NCI-H1092 (cell line): ENCODE data around the gene KLHL17.
"Not testable (repeated sequence)": the region's sequence is repeated elsewhere in the genome, so short reads cannot be mapped to it uniquely, and the experiment has no call there.

Source experiments
- DNase-seq: peaks from one replicate; lab custom pipeline; 2025; lab: John Stamatoyannopoulos, UW

Gene KLHL17

DNA sequence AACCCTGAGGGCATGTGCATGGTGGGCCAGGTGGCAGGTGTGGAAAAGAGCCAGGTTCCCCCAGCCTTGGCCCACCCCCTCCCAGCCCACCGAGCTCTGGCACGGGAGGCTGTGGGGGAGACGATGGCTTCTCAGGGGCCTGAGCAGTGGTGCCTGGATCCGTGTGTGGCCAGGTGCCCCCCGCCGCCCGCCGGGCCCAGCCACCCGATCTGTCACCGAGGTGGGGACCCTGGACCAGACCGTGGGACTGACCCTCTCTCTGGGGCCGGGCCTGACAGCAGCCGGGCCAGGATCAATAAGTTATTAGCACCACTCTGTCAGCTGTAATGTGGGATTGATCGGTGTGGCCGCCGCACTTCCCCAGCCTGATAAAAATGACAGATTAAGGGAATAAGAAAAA is 22.9 kb upstream of the KLHL17 start:
- DNase-seq = no peak

DNA sequence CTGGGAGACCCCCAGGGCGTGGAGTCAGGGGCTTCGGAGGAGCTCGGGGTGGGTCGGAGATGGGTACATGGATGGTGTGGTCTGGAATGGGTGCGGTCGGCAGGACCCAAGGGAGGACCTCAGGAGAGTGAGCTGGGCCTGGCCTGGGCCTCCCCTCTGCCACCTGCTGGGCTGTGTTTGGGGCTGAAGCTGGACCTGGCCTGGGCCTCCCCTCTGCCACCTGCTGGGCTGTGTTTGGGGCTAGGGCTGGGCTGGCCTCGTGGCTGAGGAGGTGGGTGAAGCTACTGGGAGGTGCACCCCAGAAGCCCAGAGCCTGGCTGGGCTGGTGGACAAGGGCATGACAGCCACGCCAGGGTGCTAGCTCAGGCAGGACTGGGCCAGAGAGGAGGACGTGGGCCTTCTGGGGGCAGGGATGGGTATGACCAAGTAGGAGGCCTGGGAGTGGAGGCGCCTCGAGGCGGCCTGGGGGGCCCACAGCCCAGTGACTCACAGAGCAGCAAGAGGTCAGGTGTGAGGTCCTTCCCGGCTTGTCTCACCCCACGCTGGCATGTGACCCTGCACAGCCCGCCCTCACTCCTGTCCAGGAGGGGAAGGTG is 22.2 kb upstream of the KLHL17 start:
- no peak for DNase-seq

DNA sequence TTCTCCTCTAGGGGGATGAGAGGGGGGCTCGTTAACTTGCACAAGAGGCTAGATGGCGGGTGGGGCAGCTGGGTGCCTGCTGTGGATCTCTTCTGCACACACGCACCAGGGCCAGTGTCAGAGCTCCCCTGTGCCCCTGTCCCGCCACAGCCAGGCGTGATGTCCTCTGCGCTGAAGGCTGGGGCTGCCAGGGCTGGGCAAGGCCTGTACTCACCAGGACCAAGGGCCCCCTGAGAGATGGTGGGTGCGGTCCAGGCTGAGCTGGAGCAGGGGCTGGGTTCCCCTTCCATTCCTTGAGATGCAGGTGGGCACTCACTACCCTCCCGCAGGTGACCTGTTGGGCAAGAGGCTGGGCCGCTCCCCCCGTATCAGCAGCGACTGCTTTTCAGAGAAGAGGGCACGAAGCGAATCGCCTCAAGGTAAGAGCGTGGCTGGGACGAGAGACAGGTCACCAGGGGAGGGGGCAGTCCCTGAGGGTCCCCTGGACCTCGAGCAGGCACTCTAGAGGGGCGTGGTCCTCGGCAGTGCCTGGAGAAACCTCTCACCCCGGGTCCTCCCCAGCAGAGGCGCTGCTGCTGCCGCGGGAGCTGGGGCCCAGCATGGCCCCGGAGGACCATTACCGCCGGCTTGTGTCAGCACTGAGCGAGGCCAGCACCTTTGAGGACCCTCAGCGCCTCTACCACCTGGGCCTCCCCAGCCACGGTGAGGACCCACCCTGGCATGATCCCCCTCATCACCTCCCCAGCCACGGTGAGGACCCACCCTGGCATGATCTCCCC is 21.5 kb upstream of the KLHL17 start:
- no peak for DNase-seq

GRCh38 chr1:939511-940106 is 20.8 kb upstream of the KLHL17 start:
- DNase-seq = no peak

- peak; percentile 30 for DNase-seq
These were observed 20.0 kb upstream of the KLHL17 start for GRCh38 chr1:940107-941014.

DNA sequence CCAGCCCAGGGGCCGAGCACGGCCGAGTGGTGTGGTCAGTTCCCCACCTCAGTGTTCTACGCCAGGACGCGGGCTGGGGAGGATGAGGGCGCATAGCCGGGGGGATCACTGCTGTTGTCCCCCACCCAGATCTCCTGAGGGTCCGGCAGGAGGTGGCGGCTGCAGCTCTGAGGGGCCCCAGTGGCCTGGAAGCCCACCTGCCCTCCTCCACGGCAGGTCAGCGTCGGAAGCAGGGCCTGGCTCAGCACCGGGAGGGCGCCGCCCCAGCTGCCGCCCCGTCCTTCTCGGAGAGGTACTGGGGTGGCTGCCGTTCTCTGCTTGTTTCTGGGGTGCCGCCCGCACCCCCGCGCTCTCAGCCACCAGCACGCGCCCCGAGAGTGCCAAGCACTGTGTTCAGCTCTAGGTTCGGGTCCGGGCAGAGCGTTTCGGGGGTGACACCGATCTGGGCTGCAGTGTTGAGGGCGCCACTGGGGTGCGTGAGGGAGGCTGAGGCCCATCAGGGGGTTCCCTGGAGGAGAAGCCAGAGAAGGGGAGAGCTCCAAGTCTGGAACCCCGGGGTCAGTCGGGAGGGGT is 19.3 kb upstream of the KLHL17 start:
- no peak for DNase-seq

DNA sequence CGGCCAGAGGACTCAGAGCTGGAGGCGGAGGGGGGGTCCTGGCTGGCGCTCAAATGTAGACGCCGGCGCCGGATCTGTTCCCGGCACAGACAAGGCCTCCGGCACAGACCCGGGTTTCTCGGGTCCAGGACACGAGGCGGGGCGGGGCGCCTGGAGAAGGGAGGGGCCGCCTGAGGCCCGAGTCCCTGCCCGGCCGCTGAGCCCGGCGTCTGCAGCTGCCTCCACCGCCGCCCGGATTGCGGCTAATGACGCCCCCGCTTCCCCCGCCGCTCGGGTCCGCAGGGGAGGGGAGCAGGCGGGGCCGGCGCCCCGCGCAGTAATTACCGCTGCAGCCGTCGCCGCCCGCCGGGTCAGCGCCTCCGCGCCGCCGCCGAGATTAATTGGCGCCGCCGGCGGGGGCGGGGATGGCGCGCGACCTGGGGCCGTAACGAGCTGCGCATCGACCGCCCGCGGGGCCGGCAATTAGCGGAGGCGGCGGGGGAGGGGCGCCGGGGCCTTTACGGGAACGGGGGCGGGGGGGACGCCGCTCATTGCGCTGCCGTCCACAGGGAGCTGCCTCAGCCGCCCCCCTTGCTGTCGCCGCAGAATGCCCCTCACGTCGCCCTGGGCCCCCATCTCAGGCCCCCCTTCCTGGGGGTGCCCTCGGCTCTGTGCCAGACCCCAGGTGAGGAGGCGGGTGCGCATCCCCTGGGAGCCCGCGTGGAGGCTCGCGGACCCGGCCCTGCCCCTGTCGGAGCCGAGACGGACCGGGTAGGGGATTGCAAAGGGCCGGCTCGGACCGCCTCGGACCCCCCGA is 18.6 kb upstream of the KLHL17 start:
- peak; percentile 62 for DNase-seq

DNA sequence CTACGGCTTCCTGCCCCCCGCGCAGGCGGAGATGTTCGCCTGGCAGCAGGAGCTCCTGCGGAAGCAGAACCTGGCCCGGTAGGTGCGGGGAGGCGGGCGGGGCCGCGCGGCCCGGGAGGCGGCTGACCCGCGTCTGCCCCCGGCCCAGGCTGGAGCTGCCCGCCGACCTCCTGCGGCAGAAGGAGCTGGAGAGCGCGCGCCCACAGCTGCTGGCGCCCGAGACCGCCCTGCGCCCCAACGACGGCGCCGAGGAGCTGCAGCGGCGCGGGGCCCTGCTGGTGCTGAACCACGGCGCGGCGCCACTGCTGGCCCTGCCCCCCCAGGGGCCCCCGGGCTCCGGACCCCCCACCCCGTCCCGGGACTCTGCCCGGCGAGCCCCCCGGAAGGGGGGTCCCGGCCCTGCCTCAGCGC is 18.0 kb upstream of the KLHL17 start:
- no peak for DNase-seq

- no peak for DNase-seq
These were observed 17.4 kb upstream of the KLHL17 start for GRCh38 chr1:942864-943533.

DNA sequence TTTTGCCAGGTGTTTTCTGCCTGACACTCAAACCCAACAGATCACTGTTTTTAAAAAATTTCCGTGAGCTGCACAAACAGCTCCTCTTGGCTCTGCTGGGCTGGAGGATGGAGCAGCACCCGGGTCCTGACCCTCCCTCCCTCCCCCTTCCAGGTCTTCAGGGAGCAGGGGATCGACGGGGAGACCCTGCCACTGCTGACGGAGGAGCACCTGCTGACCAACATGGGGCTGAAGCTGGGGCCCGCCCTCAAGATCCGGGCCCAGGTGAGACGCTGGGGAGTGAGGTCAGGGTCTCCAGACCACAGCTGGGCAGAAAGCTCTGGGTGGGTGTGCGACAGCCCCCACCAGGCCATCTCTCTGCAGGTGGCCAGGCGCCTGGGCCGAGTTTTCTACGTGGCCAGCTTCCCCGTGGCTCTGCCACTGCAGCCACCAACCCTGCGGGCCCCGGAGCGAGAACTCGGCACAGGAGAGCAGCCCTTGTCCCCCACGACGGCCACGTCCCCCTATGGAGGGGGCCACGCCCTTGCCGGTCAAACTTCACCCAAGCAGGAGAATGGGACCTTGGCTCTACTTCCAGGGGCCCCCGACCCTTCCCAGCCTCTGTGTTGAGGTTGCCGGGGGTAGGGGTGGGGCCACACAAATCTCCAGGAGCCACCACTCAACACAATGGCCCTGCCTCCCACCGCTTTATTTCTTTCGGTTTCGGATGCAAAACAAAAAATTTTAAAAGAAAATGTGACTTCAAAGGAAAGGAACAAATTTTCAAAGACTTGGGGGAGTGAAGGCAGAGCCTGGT is 16.6 kb upstream of the KLHL17 start:
- DNase-seq = no peak

GRCh38 chr1:944341-945325 is 15.8 kb upstream of the KLHL17 start:
- DNase-seq = no peak

DNA sequence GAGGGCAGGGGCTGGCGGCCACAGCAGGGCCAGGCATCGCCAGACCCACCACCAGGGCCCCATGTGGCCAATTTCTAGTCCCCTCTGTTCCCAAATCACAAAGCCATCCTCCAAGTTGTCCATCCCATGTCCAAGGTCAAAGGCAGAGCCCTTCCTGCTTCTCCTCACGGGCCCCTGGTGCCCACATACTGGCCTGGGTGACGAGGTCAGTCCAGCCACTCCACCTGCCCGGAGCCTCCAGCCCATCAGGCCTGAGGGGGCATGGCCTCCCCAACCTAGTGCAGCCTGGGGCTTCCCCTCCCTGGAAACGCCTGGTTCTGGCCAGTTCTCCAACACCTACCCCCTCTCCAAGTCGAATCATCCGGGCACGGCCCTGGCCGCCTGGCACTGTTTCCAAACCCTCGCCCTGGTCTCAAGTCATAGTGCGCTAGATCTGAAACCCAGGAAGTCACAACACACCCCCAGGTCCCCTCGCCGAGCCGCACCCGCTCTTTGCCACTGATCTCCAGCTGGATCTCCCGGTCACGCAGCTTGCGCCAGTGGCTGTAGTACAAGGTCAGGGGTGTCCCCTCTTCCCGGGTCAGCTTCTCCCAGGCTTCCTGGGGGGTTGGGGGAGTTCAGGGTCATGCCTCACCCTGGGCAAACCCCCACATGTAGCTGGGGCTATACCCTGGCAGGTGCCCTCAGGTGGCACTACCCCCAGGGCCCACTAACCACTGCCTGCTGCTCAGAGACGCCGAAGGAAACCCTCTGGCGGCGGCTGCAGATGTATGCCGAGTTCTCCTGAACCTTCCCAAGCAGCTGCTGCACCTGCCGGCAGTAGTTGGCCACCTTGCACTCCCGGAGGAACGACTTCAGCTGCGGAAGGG is 14.5 kb upstream of the KLHL17 start:
- no peak for DNase-seq

- not testable (repeated sequence) for DNase-seq
These were observed 13.6 kb upstream of the KLHL17 start for GRCh38 chr1:946811-947210.

GRCh38 chr1:947958-948357 is 12.4 kb upstream of the KLHL17 start:
- DNase-seq = no peak

GRCh38 chr1:950268-950667 is 10.1 kb upstream of the KLHL17 start:
- no peak for DNase-seq

DNA sequence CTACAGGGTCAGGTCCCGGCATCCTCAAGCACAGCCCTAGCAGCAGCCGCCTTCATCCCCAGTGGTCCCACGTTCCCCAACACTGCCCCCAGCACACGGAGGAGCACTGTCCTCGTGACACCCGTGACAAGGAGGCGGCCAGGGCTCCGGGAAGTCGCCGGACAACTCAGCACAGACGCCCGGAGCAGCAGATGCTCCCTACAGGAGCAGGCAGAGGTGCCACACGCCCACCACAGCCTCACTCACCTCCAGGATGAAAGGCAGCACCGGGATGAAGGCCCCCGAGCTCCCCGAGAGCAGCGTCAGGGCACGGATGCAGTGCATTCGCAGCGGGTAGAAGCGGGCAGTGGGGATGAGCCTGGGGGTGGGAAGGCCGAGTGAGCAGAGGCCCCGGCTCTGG is 9.5 kb upstream of the KLHL17 start:
- no peak for DNase-seq

- no peak for DNase-seq
These were observed 9.0 kb upstream of the KLHL17 start for GRCh38 chr1:951364-951763.

DNA sequence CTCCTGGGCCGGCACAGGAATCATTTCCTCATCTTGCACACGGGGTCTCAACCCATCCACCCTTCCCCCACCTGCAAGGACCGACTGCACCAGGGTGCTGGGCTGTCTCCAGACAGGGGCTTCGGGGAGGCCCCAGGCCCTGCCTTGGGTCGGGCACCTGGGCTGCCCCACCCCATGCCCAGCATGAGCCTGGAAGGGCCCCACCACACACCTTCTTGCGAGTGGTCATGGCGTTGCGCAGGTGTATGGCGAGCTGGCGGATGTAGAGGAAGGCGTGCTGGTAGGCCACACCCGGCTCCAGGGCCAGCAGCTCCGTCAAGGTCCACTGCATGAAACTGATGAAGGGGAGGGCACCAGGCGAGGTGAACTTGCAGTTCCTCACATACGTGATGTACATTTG is 8.2 kb upstream of the KLHL17 start:
- no peak for DNase-seq
